Mesothelial cell of epicardium (in vitro differentiated cells): ENCODE data around the gene AJAP1. TPM values are rescaled to one million over a fixed set of nuclear protein-coding genes. Genes with fewer than 3 reads are reported as not detected.

Source experiments
- DNase-seq, 2 experiments: peaks; one replicate each; pipeline ENCODE4 v3.0.0; 2021; ENCODE audit warnings: low spot score in 2 of 2; ENCODE audit not compliant: unreplicated experiment in 2 of 2
- H3K27ac Mint-ChIP-seq: 2 replicates; pipeline ENCODE4 v1.8.0; 2021; ENCODE audit warnings: mixed read lengths
- H3K27me3 Mint-ChIP-seq: 2 replicates; pipeline ENCODE4 v1.8.0; 2021; ENCODE audit warnings: low read depth, mixed read lengths
- H3K36me3 Mint-ChIP-seq: 2 replicates; pipeline ENCODE4 v1.8.0; 2021; ENCODE audit warnings: mixed read lengths
- H3K4me1 Mint-ChIP-seq: 2 replicates; pipeline ENCODE4 v1.8.0; 2021; ENCODE audit warnings: mixed read lengths
- H3K4me3 Mint-ChIP-seq: 2 replicates; pipeline ENCODE4 v1.8.0; 2021; ENCODE audit warnings: mild to moderate bottlenecking, moderate library complexity, mixed read lengths
- H3K9me3 Mint-ChIP-seq: 2 replicates; pipeline ENCODE4 v1.8.0; 2021; ENCODE audit warnings: mixed read lengths
- CTCF ChIP-seq: fragments of 200-600 bp; sonication (generic); IDR thresholded peaks from one replicate; pipeline ENCODE4 v1.5.0; 2021; ENCODE audit warnings: antibody characterized with exemption; ENCODE audit not compliant: unreplicated experiment
- total RNA-seq: library from RNA; stranded (reverse); gene quantifications from 3 replicates; pipeline ENCODE4 v1.2.1, GENCODE V29; 2021

The AJAP1 gene
- total RNA-seq, 1 donor from 2014 or later = 2.4 TPM

GRCh38 chr1:4781646-4782045 is 127.2 kb downstream of the AJAP1 start:
- H3K4me3 Mint-ChIP-seq = no peak overlapping the region
- no peaks in the 10 kb centered on the region for H3K27me3 Mint-ChIP-seq
- no peaks in the 10 kb centered on the region for H3K9me3 Mint-ChIP-seq
- DNase-seq = no peak
- H3K27ac Mint-ChIP-seq = no peak overlapping the region
- peaks cover 7% of the 10 kb centered on the region for H3K4me1 Mint-ChIP-seq
- H3K36me3 Mint-ChIP-seq = no peaks in the 10 kb centered on the region
- no peak for TF ChIP-seq CTCF

DNA sequence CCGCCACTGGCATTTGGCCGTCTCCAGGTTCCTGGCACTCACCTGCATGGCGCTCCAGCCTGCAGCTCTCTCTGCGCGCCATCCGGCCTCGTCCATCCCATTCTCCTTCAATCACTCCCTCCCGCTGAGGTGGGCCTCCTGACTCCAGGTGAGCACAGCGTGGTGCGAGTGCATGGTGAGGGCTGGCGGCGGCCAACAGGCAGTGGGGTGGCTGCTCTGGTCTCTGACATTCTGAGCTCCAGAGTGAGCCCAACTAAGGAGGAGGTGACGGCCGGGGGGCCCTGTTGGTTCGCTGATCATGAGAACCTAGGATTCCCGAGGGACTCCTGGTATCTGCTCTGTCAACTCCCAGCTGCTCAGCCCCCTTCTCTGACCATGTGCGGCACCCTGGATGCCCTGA is 130.4 kb downstream of the AJAP1 start:
- Mint-ChIP-seq H3K27ac (no peak overlapping the region), H3K36me3 (no peaks in the 10 kb centered on the region), H3K4me3 (no peak overlapping the region), H3K27me3 (no peaks in the 10 kb centered on the region), H3K4me1 (peaks cover 5% of the 10 kb centered on the region), H3K9me3 (no peaks in the 10 kb centered on the region)
- no peak for DNase-seq
- no peak for TF ChIP-seq CTCF

DNA sequence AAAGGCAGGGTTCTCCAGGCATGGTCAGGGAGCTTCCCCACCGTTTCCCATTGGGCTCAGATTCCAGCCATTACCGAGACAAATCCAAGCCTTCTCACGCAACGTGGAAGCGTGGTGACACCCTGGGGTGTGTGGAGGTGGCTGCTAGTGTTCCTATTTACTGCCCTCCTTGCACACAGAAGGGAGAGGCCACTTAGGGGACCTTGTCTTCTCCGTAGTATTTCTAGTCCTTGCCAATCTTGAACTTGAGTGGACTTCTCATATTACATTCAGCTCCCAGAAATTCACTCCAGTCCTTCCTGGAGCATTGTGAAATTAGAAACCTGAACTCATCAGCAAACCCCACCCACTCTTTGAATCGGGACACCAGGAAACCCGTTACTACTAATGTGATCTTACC is 131.6 kb downstream of the AJAP1 start:
- no peaks in the 10 kb centered on the region for H3K36me3 Mint-ChIP-seq
- DNase-seq = no peak
- no peaks in the 10 kb centered on the region for H3K9me3 Mint-ChIP-seq
- peaks cover 5% of the 10 kb centered on the region for H3K4me1 Mint-ChIP-seq
- no peak overlapping the region for H3K27ac Mint-ChIP-seq
- H3K4me3 Mint-ChIP-seq = no peak overlapping the region
- H3K27me3 Mint-ChIP-seq = no peaks in the 10 kb centered on the region
- TF ChIP-seq CTCF = no peak

GRCh38 chr1:4787551-4787950 is 133.1 kb downstream of the AJAP1 start:
- no peaks in the 10 kb centered on the region for H3K27me3 Mint-ChIP-seq
- no peak overlapping the region for H3K27ac Mint-ChIP-seq
- DNase-seq = no peak
- H3K36me3 Mint-ChIP-seq = no peaks in the 10 kb centered on the region
- peaks cover 5% of the 10 kb centered on the region for H3K4me1 Mint-ChIP-seq
- H3K4me3 Mint-ChIP-seq = no peak overlapping the region
- TF ChIP-seq CTCF = no peak
- no peaks in the 10 kb centered on the region for H3K9me3 Mint-ChIP-seq

DNA sequence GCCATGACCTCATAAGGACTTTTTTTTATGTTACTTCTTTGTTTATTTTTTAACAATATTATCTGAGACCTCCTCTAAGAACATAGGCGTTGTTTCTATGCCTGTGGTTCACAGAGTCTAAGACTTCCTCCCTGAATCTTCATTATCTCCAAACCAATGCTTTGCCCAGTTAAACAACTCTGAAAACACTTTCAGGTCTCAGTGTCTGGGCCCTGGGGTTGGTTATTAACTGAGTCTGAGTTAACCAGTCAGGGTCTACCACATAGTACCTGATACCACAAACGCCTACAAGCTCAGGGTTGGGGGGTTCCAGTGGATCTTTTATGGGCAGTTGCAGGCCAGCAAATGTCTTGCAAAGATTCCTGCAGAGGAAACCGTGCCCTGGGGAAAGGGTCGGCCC is 138.2 kb downstream of the AJAP1 start:
- no peaks in the 10 kb centered on the region for H3K36me3 Mint-ChIP-seq
- H3K4me3 Mint-ChIP-seq = no peak overlapping the region
- peaks cover 5% of the 10 kb centered on the region for H3K4me1 Mint-ChIP-seq
- DNase-seq = no peak
- no peak overlapping the region for H3K27ac Mint-ChIP-seq
- TF ChIP-seq CTCF = no peak
- H3K9me3 Mint-ChIP-seq = no peaks in the 10 kb centered on the region
- peaks cover 3% of the 10 kb centered on the region for H3K27me3 Mint-ChIP-seq
